IMR-90 (cell line): ENCODE measurements around the gene TRPC4. TPM values are rescaled to one million over a fixed set of nuclear protein-coding genes. Genes with fewer than 3 reads are reported as not detected.

ENCODE experiments used
- ATAC-seq: fragments of 200-7000 bp; cut with Tn5 transposase; 2 replicates; pipeline ENCODE4 v1.9.1; 2020; ENCODE audit warnings: low read depth, mild to moderate bottlenecking, moderate library complexity
- BruUV-seq: library from RNA; stranded (reverse); fragments of 400-500 nt; replicated peaks from 2 replicates; lab custom pipeline; 2021; lab: Mats Ljungman, UMichigan
- CTCF ChIA-PET: fragments of 300-600 bp; formaldehyde crosslinking; extraction: SDS; loops from one replicate; lab custom pipeline; 2021; ENCODE audit warnings: antibody characterized with exemption; lab: Yijun Ruan, JAX
- POLR2A ChIA-PET: fragments of 300-600 bp; sonication (Branson Sonifier 250); formaldehyde crosslinking; loops from one replicate; lab custom pipeline; 2022; ENCODE audit warnings: antibody characterized with exemption; ENCODE audit not compliant: unreplicated experiment; lab: Charles Lee
- DNase-seq: peaks from one replicate; pipeline ENCODE4 v3.0.0; 2013
- H2AFZ ChIP-seq: replicated peaks from 2 replicates; pipeline ENCODE3; 2013; ENCODE audit warnings: low read length, mild to moderate bottlenecking; ENCODE audit not compliant: poor library complexity
- H2AK5ac ChIP-seq: 2 replicates; pipeline ENCODE4 v1.6.1; 2013; ENCODE audit warnings: low read depth, low read length, inconsistent platforms
- H2AK9ac ChIP-seq: replicated peaks from 2 replicates; pipeline ENCODE3; 2013; ENCODE audit warnings: mild to moderate bottlenecking, low read depth, low read length, moderate library complexity; ENCODE audit not compliant: poor library complexity
- H2BK120ac ChIP-seq: 2 replicates; pipeline ENCODE4 v1.6.1; 2013; ENCODE audit warnings: low read depth, low read length, inconsistent platforms
- H2BK15ac ChIP-seq: 3 replicates; pipeline ENCODE4 v1.6.1; 2013; ENCODE audit warnings: low read depth, low read length, inconsistent platforms
- H2BK20ac ChIP-seq: 2 replicates; pipeline ENCODE4 v1.6.1; 2013; ENCODE audit warnings: low read depth, mild to moderate bottlenecking, inconsistent platforms, low read length, moderate library complexity
- H2BK5ac ChIP-seq: 2 replicates; pipeline ENCODE4 v1.6.1; 2013; ENCODE audit warnings: mild to moderate bottlenecking, low read depth, low read length, inconsistent platforms; ENCODE audit not compliant: poor library complexity, severe bottlenecking
- H3K14ac ChIP-seq: replicated peaks from 2 replicates; pipeline ENCODE4 v1.6.1; 2013; ENCODE audit warnings: low read depth, low read length, inconsistent platforms
- H3K18ac ChIP-seq: 2 replicates; pipeline ENCODE4 v1.6.1; 2013; ENCODE audit warnings: low read depth, low read length, control low read depth
- H3K23ac ChIP-seq: 2 replicates; pipeline ENCODE4 v1.6.1; 2013; ENCODE audit warnings: low read depth, low read length, inconsistent platforms
- H3K27ac ChIP-seq: 2 replicates; pipeline ENCODE4 v1.5.1; 2013; ENCODE audit warnings: mild to moderate bottlenecking, control low read depth, low read length; ENCODE audit not compliant: insufficient read depth
- H3K27me3 ChIP-seq: 2 replicates; pipeline ENCODE4 v1.6.1; 2013; ENCODE audit warnings: low read length; ENCODE audit not compliant: control insufficient read depth, insufficient read depth
- H3K36me3 ChIP-seq: 2 replicates; pipeline ENCODE4 v1.6.1; 2013; ENCODE audit warnings: low read length, mixed read lengths; ENCODE audit not compliant: control insufficient read depth, insufficient read depth
- H3K4ac ChIP-seq: 2 replicates; pipeline ENCODE4 v1.6.1; 2013; ENCODE audit warnings: low read depth, low read length, inconsistent platforms
- H3K4me1 ChIP-seq: 2 replicates; pipeline ENCODE4 v1.6.1; 2013; ENCODE audit warnings: low read length, mixed read lengths; ENCODE audit not compliant: control insufficient read depth, insufficient read depth
- H3K4me2 ChIP-seq: 2 replicates; pipeline ENCODE4 v1.6.1; 2013; ENCODE audit warnings: low read depth, mild to moderate bottlenecking, control low read depth, low read length, moderate library complexity
- H3K4me3 ChIP-seq: 2 replicates; pipeline ENCODE4 v1.5.1; 2013; ENCODE audit warnings: low read depth, mild to moderate bottlenecking, control low read depth, low read length, moderate library complexity; ENCODE audit not compliant: insufficient read depth
- H3K56ac ChIP-seq: 2 replicates; pipeline ENCODE4 v1.6.1; 2013; ENCODE audit warnings: low read length, inconsistent platforms; ENCODE audit not compliant: insufficient read depth; ENCODE audit errors: extremely low read depth
- H3K79me1 ChIP-seq, 2 experiments: 2 replicates each; pipeline ENCODE4 v1.6.1; 2013; ENCODE audit warnings: low read length in 2 of 2, inconsistent platforms in 1 of 2, low read depth in 1 of 2
- H3K9ac ChIP-seq: 2 replicates; pipeline ENCODE4 v1.6.1; 2013; ENCODE audit warnings: low read depth, low read length, control low read depth
- H3K9me1 ChIP-seq: 2 replicates; pipeline ENCODE4 v1.6.1; 2013; ENCODE audit warnings: low read length, inconsistent platforms; ENCODE audit not compliant: insufficient read depth
- H3K9me3 ChIP-seq: 2 replicates; pipeline ENCODE4 v1.6.1; 2013; ENCODE audit warnings: low read length; ENCODE audit not compliant: control insufficient read depth, insufficient read depth
- H4K20me1 ChIP-seq: 2 replicates; pipeline ENCODE4 v1.6.1; 2013; ENCODE audit warnings: low read length, inconsistent platforms; ENCODE audit not compliant: insufficient read depth
- H4K5ac ChIP-seq: 2 replicates; pipeline ENCODE4 v1.6.1; 2013; ENCODE audit warnings: mild to moderate bottlenecking, low read depth, low read length, control low read depth
- H4K8ac ChIP-seq, 2 experiments: 2 replicates each; pipeline ENCODE4 v1.6.1; 2013; ENCODE audit warnings: low read depth in 2 of 2, low read length in 2 of 2, control low read depth in 1 of 2, inconsistent platforms in 1 of 2
- H4K91ac ChIP-seq: 2 replicates; pipeline ENCODE4 v1.6.1; 2013; ENCODE audit warnings: low read depth, low read length, inconsistent platforms; ENCODE audit not compliant: insufficient read depth
- BHLHE40 ChIP-seq: fragments of 150-350 bp; IDR thresholded peaks from 2 replicates; pipeline ENCODE4 v1.6.1; 2016; ENCODE audit warnings: mild to moderate bottlenecking, low read depth, low read length
- CHD1 ChIP-seq: IDR thresholded peaks from 2 replicates; pipeline ENCODE4 v1.6.1; 2012; ENCODE audit warnings: low read depth, low read length, improper control_type of control experiment
- FOS ChIP-seq: fragments of 150-350 bp; IDR thresholded peaks from 2 replicates; pipeline ENCODE4 v1.6.1; 2016; ENCODE audit warnings: low read depth, low read length
- MAFK ChIP-seq: IDR thresholded peaks from 2 replicates; pipeline ENCODE4 v1.6.1; 2012; ENCODE audit warnings: low read depth, low read length, improper control_type of control experiment
- MAZ ChIP-seq: IDR thresholded peaks from 2 replicates; pipeline ENCODE4 v1.6.1; 2012; ENCODE audit warnings: low read depth, mild to moderate bottlenecking, low read length, improper control_type of control experiment, moderate library complexity, borderline replicate concordance
- MXI1 ChIP-seq: IDR thresholded peaks from 2 replicates; pipeline ENCODE4 v1.6.1; 2012; ENCODE audit warnings: low read depth, mild to moderate bottlenecking, low read length, moderate library complexity, borderline replicate concordance
- POLR2A ChIP-seq: IDR thresholded peaks from 2 replicates; pipeline ENCODE4 v1.6.1; 2012; ENCODE audit warnings: mild to moderate bottlenecking, low read depth, low read length
- RAD21 ChIP-seq: IDR thresholded peaks from 2 replicates; pipeline ENCODE4 v1.6.1; 2012; ENCODE audit warnings: low read length, improper control_type of control experiment
- RCOR1 ChIP-seq: IDR thresholded peaks from 2 replicates; pipeline ENCODE4 v1.6.1; 2012; ENCODE audit warnings: mild to moderate bottlenecking, low read length, improper control_type of control experiment; ENCODE audit not compliant: insufficient replicate concordance
- RFX5 ChIP-seq: IDR thresholded peaks from 2 replicates; pipeline ENCODE4 v1.8.0; 2012; ENCODE audit warnings: low read depth, mild to moderate bottlenecking, low read length, moderate library complexity
- WGBS, 2 experiments: methylation state at CpG; one replicate each; pipeline versions ENCODE4 v1.1.5 to v1.1.7; 2013; ENCODE audit warnings: missing lambda C conversion rate in 2 of 2; ENCODE audit not compliant: insufficient read length in 1 of 2; ENCODE audit errors: extremely low coverage in 2 of 2; 5-methylcytosine and 5-hydroxymethylcytosine counted together
- dilution Hi-C: fragments of 300-500 bp; cut with HindIII; formaldehyde crosslinking; loops from one replicate; pipeline ENCODE4 v1.14.3; 2018; ENCODE audit warnings: low sequenced_read_pairs; ENCODE audit not compliant: unreplicated experiment
- in situ Hi-C: fragments of 300-500 bp; cut with MboI; formaldehyde crosslinking; loops from 3 replicates; pipeline ENCODE4 v1.14.3; 2019; ENCODE audit warnings: low sequenced_read_pairs, inconsistent platforms, mixed read lengths
- intact Hi-C: fragments of 100-400 bp; cut with micrococcal nuclease; formaldehyde crosslinking; loops from 2 replicates; pipeline ENCODE4 v1.10.0; 2022
- polyA plus RNA-seq, 3 experiments: library from polyadenylated mRNA; depleted of rRNA; stranded (reverse); fragments of >200 nt; gene quantifications; 2 replicates each; pipeline ENCODE4 v1.2.3, GENCODE V29; 2012; ENCODE audit warnings: low replicate concordance in 1 of 3
- total RNA-seq: library from RNA; depleted of rRNA; stranded (reverse); fragments of >200 nt; gene quantifications from 2 replicates; pipeline ENCODE4 v1.2.3, GENCODE V29; 2012

Gene TRPC4
- total and polyA plus RNA-seq, 2 of the 4 experiments (the other 2 are of a cell fraction): 1.9 to 5.2 TPM

DNA sequence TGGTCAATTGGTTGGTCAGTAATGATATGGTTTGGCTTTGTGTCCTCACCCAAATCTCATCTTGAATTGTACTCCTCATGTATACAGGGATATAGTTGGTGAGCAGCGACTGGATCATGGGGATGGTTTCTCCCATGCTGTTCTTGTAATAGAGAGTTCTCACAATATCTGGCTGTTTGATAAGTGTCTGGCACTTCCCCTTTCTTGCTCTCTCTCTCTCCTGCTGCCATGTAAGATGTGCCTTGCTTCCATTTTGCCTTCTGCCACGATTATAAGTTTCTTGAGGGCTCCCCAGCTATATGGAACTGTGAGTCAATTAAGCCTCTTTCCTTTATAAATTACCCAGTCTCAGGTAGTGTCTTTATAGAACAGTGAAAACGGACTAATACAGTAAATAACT is 120.7 kb downstream of the TRPC4 start:
- Histone ChIP-seq H3K9me3 (no peaks in the 10 kb centered on the region), H2BK120ac (no peak overlapping the region), H3K4me1 (no peaks in the 10 kb centered on the region; the same call in 1 of the 2 replicates), H3K9me1 (peaks cover 4% of the 10 kb centered on the region; the same call in 1 of the 2 replicates), H3K18ac (no peak overlapping the region), H2AK9ac (no peak overlapping the region), H3K79me1 (no peaks in the 10 kb centered on the region), H2BK15ac (no peak overlapping the region), H3K4me2 (no peak overlapping the region), H3K27ac (no peak overlapping the region), H3K9ac (no peak overlapping the region), H2AK5ac (peak overlapping the region; percentile 15; the same call in 1 of the 2 replicates), H4K20me1 (no peaks in the 10 kb centered on the region), H4K8ac (no peak overlapping the region), H3K56ac (no peak overlapping the region), H3K4ac (no peak overlapping the region), H2AFZ (no peak overlapping the region), H4K91ac (no peak overlapping the region), H2BK20ac (no peak overlapping the region), H3K23ac (no peak overlapping the region), H4K5ac (no peak overlapping the region), H2BK5ac (no peak overlapping the region), H3K36me3 (no peaks in the 10 kb centered on the region), H3K14ac (no peak overlapping the region), H3K27me3 (no peaks in the 10 kb centered on the region), H3K4me3 (no peak overlapping the region)
- dilution Hi-C loops (no loop called here), in situ Hi-C loops (no loop called here), intact Hi-C loops (no loop called here)
- BruUV-seq: no TSS peak
- POLR2A ChIA-PET: no interaction called here
- no CpG with 5 or more reads among the region's 3 CpGs for WGBS, 2 experiments
- CTCF ChIA-PET: no interaction called here
- DNase-seq: no peak
- no peak for TF ChIP-seq POLR2A
- no peak for TF ChIP-seq MAFK
- no peak for TF ChIP-seq BHLHE40
- no peak for TF ChIP-seq RFX5
- no peak for TF ChIP-seq RCOR1
- TF ChIP-seq FOS: no peak
- no peak for TF ChIP-seq RAD21
- TF ChIP-seq MAZ: no peak
- TF ChIP-seq CHD1: no peak
- no peak for TF ChIP-seq MXI1
- ATAC-seq: no peak
